ENCODE data around the gene CRTC1. TPM values are rescaled to one million over a fixed set of nuclear protein-coding genes. Genes with fewer than 3 reads are reported as not detected.

Gene CRTC1
- total and polyA plus RNA-seq, 9 of the 15 experiments (the other 6 are each of a cell fraction or from before 2014, with no cell fraction given), result 0.25 to 3.8 (median 1.2) TPM; not detected in 2

DNA sequence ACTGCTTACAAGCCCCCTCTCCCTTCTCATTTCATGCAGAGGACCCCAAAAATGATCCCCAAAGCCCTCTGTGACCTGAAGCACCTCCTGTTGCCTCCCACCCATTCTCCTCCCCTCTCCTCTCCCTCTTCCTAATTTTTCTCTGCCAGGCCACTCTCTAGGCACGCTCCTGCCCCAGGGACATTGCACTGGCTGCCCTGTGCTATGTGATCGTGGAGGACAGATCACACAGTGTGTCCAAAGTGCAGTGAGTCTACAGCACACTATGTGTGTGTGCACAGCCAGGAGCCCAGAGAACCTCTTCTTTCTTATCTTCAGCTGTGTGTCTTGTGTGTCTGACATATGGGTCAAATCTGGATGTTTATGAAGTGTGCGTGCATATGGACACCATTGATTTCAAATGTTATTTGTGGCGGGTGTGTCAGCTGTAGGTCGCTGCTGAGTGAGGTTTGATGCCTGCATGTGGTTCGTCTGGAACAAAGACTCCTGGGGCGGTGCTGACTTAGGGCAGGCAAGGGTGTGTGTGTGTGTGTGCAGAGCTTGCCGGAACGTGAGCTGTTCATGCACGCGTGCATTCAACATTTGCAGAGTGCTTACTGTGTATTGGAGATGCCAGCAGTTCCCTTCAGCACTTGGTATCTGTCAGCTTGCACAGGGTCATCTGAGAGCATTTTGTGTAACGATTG is 48.7 kb upstream of the CRTC1 start:
- no peak overlapping the region for H2AFZ ChIP-seq (ENCODE audit: low read depth, low read length)
- ATAC-seq (no peak), DNase-seq (ENCODE audit: extremely low read depth in 1 of 4, low spot score in 3 of 4) (no peak), FAIRE-seq (no peak)
- in situ Hi-C loops (cut with MboI) (no loop called here), intact Hi-C loops (cut with micrococcal nuclease) (loop anchor here (5.0 kb wide), 2 partner anchors 42 to 198 kb away; partner anchors contain the start of gene UPF1)
- H4K20me1 ChIP-seq (replicated peaks; ENCODE audit: control insufficient read depth, insufficient read depth, low read length), result 0 out of 2 replicates have a peak, but pooled peaks cover 3% of the 10 kb centered on the region
- H3K4me2 ChIP-seq (ENCODE audit: insufficient read depth, low read length), result no peak overlapping the region
- ChIA-PET CTCF (ENCODE audit: low intra/inter-chr PET ratio) (no interaction called here), POLR2A (interaction anchor here (0.7 to 1.2 kb wide), 2 partner anchors 13 to 18 kb away, joined by 3 read pairs; no protein-coding TSS in a partner anchor)
- no peak overlapping the region for H3K4me3 ChIP-seq
- H3K4me1 ChIP-seq (replicated peaks in 1 of 2; ENCODE audit: control insufficient read depth in 2 of 2, insufficient read depth in 2 of 2, low read length in 2 of 2), result peaks cover 4 to 25% of the 10 kb centered on the region in 2 experiments; a peak in 4 of 5 replicates
- H3K9me1 ChIP-seq (ENCODE audit: control insufficient read depth, insufficient read depth, low read length), result no peaks in the 10 kb centered on the region
- no peaks in the 10 kb centered on the region for H3K9me3 ChIP-seq (replicated peaks; ENCODE audit: control insufficient read depth, insufficient read depth, low read depth, low read length)
- no TSS peak for BruUV-seq (replicated peaks)
- TF ChIP-seq, protein P1, sequence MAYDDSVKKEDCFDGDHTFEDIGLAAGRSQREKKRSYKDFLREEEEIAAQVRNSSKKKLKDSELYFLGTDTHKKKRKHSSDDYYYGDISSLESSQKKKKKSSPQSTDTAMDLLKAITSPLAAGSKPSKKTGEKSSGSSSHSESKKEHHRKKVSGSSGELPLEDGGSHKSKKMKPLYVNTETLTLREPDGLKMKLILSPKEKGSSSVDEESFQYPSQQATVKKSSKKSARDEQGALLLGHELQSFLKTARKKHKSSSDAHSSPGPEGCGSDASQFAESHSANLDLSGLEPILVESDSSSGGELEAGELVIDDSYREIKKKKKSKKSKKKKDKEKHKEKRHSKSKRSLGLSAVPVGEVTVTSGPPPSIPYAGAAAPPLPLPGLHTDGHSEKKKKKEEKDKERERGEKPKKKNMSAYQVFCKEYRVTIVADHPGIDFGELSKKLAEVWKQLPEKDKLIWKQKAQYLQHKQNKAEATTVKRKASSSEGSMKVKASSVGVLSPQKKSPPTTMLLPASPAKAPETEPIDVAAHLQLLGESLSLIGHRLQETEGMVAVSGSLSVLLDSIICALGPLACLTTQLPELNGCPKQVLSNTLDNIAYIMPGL (CRISPR knock-in tag; IDR thresholded peaks at IDR 0.05), result no peak
- TF ChIP-seq RBM25 (IDR thresholded peaks at IDR 0.05; ENCODE audit: low read depth, low read length, severe bottlenecking) (peak; percentile 30), TFAP4 (CRISPR knock-in tag; IDR thresholded peaks at IDR 0.05; ENCODE audit: borderline replicate concordance) (peak; percentile 51; the same call in 1 of the 2 replicates), BHLHE40 (IDR thresholded peaks at IDR 0.05; ENCODE audit: low read length) (peak; percentile 28; the same call in 1 of the 2 replicates), CBX2 (IDR thresholded peaks at IDR 0.05; ENCODE audit: insufficient read depth, low read length, poor library complexity, severe bottlenecking) (no peak), ZBTB1 (CRISPR knock-in tag; IDR thresholded peaks at IDR 0.05; ENCODE audit: borderline replicate concordance, low read depth) (no peak), CBFA2T3 (IDR thresholded peaks at IDR 0.05) (peak; percentile 60), PRDM10 (IDR thresholded peaks at IDR 0.05; ENCODE audit: partially characterized antibody) (peak; percentile 38)
- H3K9ac ChIP-seq (ENCODE audit: insufficient read depth in 1 of 2, low read depth in 2 of 2, low read length in 2 of 2), result no peak overlapping the region
- H3K27ac ChIP-seq (ENCODE audit: extremely low read depth, low read depth, low read length), result no peak overlapping the region
- H3K36me3 ChIP-seq (ENCODE audit: control insufficient read depth, insufficient read depth, low read length), result no peaks in the 10 kb centered on the region
- H3K79me2 ChIP-seq (ENCODE audit: control insufficient read depth, insufficient read depth, low read length), result peaks cover 21% of the 10 kb centered on the region
- WGBS (ENCODE audit: insufficient coverage, low coverage, missing lambda C conversion rate), result 5% methylated on average over 12 of the region's 12 CpGs
- H3K27me3 ChIP-seq (ENCODE audit: control insufficient read depth in 2 of 2, insufficient read depth in 2 of 2, low read length in 2 of 2), result peaks cover 10 to 22% of the 10 kb centered on the region in 2 experiments; a peak in 4 of 5 replicates

All from K562 (cell line).